Left lung (tissue), 10 donors: ENCODE measurements around the gene VPS52. TPM values are rescaled to one million over a fixed set of nuclear protein-coding genes. Genes with fewer than 3 reads are reported as not detected.

Source experiments
- ATAC-seq: fragments of 200-7000 bp; cut with Tn5 transposase; one replicate; pipeline ENCODE4 v1.9.1; 2020; ENCODE audit warnings: moderate library complexity
- DNase-seq, 4 donors: peaks; one replicate each; pipeline ENCODE4 v3.0.0-alpha.2; 2013 to 2020
- H3K27ac ChIP-seq, 2 donors: fragments of 200-600 bp; sonication (generic) in 1 of 2; one replicate each; pipeline versions ENCODE4 v1.5.0 to v1.8.0; 2020 to 2021
- H3K27me3 ChIP-seq, 2 donors: fragments of 200-600 bp; sonication (generic) in 1 of 2; one replicate each; pipeline versions ENCODE4 v1.5.0 to v1.8.0; 2020 to 2021
- H3K36me3 ChIP-seq, 2 donors: fragments of 200-600 bp; sonication (generic) in 1 of 2; one replicate each; pipeline versions ENCODE4 v1.5.0 to v1.8.0; 2020 to 2021
- H3K4me1 ChIP-seq, 2 donors: fragments of 200-600 bp; one replicate each; pipeline ENCODE4 v1.8.0; 2021
- H3K4me3 ChIP-seq, 2 donors: fragments of 200-600 bp; sonication (generic) in 1 of 2; one replicate each; pipeline versions ENCODE4 v1.5.0 to v1.8.0; 2020 to 2021; ENCODE audit warnings: mild to moderate bottlenecking in 1 of 2
- H3K9me3 ChIP-seq, 2 donors: fragments of 200-600 bp; sonication (generic) in 1 of 2; one replicate each; pipeline versions ENCODE4 v1.5.0 to v1.8.0; 2020 to 2021
- CTCF ChIP-seq, 2 donors: fragments of 200-600 bp; sonication (generic) in 1 of 2; IDR thresholded peaks; one replicate each; pipeline versions ENCODE4 v1.5.0 to v1.8.0; 2021; ENCODE audit warnings: antibody characterized with exemption in 2 of 2
- intact Hi-C, 2 donors: fragments of 100-400 bp; cut with DNase I; formaldehyde crosslinking; loops; one replicate each; pipeline versions ENCODE4 v1.11.2 to v1.14.2; 2022
- polyA plus RNA-seq, 6 donors: library from polyadenylated mRNA; unstranded; fragments of 120-200 nt; gene quantifications; one replicate each; pipeline ENCODE4 v1.2.1, GENCODE V29; 2013; ENCODE audit not compliant: insufficient read length in 6 of 6
- total RNA-seq, 2 donors: library from RNA; stranded (reverse); fragmentation: NEBNext Ultra II Directional; extraction: Animal tissue kit (Norgen Biotek cat#: 25700); gene quantifications; one replicate each; pipeline ENCODE4 v1.2.1, GENCODE V29; 2021
- donor health status: DM: no; HTN: yes; CAD: no.
- donor health status: DM: no; HTN: no; CAD: no.

The VPS52 gene
- total and polyA plus RNA-seq, 8 donors = 46.2 to 92.5 (median 84.7) TPM

- DNase-seq (no peak), ATAC-seq (no peak)
- no peak for TF ChIP-seq CTCF (IDR thresholded peaks at IDR 0.05)
- peaks cover 0 to 89% of the 10 kb centered on the region in 2 donors for H3K36me3 ChIP-seq
- H3K4me1 ChIP-seq = peaks cover 5 to 44% of the 10 kb centered on the region in 2 donors
- H3K27ac ChIP-seq = no peak overlapping the region
- no peaks in the 10 kb centered on the region for H3K27me3 ChIP-seq
- no peaks in the 10 kb centered on the region for H3K9me3 ChIP-seq
- intact Hi-C loops = no loop called here
- H3K4me3 ChIP-seq = no peak overlapping the region
These were observed 33.4 kb upstream of the VPS52 start for GRCh38 chr6:33305052-33305451.

DNA sequence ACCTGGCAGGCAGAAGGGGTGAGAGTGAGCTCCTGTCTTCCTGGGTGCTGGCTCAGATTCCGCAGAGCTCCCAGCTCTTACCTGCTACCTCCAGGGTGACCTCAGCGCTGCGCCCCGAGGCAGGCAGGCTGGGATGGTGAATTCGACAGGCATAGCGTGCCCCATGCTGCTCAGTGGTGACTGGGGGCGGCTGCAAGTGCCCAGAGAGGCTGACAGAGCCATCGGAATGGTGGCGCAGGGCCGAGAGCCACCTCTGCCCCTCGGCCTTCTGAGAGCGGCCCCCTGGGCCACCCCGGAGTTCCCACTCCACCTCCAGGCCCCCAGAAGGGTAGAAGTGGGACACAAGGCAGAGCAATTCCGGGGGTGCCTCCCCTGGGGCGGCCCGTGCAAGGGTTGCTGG, 32.5 kb upstream of the VPS52 start:
- Histone ChIP-seq H3K4me3 (no peak overlapping the region), H3K36me3 (peaks cover 0 to 82% of the 10 kb centered on the region in 2 donors), H3K27me3 (no peaks in the 10 kb centered on the region), H3K4me1 (peaks cover 5 to 44% of the 10 kb centered on the region in 2 donors), H3K9me3 (no peaks in the 10 kb centered on the region), H3K27ac (no peak overlapping the region)
- TF ChIP-seq CTCF (IDR thresholded peaks at IDR 0.05) = no peak
- DNase-seq (no peak), ATAC-seq (no peak)
- intact Hi-C loops = no loop called here

- no peak for ATAC-seq
- Histone ChIP-seq H3K4me1 (peaks cover 11 to 49% of the 10 kb centered on the region in 2 donors), H3K27ac (peak overlapping the region in 1 of 2 donors; percentile 23), H3K27me3 (no peaks in the 10 kb centered on the region), H3K9me3 (no peaks in the 10 kb centered on the region), H3K4me3 (no peak overlapping the region), H3K36me3 (peaks cover 0 to 62% of the 10 kb centered on the region in 2 donors)
- DNase-seq = no peak
- TF ChIP-seq CTCF (IDR thresholded peaks at IDR 0.05) = no peak
- intact Hi-C loops = no loop called here
These were observed 30.2 kb upstream of the VPS52 start for GRCh38 chr6:33301877-33302276.

DNA sequence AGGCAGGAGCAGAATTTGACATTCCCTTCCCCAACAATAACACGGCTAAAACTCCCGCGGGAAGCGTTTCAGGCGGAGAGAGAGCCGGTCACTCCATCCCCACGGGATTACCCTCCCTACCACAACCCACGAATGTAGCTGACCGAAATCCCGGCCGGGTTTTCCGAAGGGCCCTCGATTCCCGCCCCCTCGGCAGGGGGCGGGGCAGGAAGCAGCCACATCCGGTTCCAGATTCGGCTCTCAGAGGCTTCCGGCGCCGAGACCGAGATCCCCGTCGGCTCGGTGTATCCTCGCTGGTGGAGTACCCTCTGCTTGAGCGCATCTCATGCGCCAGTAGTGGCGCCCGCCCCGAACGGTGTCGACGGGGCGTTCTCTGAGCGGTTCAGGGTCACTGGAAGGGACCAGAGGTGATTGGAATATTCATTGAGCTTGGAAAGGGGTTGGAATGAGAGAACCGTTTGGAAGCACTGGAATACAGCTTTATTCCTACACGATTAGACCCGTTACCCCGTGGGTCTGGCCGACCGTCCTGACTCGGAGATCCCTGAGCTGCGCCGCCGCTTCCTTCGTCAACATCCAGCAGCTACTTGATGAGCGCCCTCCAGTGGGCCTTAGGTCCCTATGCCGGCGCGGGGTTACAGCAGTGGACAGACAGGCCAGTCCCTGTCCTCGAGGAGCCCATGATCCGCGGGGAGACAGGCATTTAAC, 27.7 kb upstream of the VPS52 start:
- intact Hi-C loops = no loop called here
- H3K4me3 ChIP-seq = peak overlapping the region; percentile 61 to 65
- H3K36me3 ChIP-seq = peaks cover 0 to 64% of the 10 kb centered on the region in 2 donors
- H3K27me3 ChIP-seq = no peaks in the 10 kb centered on the region
- ATAC-seq (peak; percentile 77), DNase-seq (peak; percentile 88 to 95 (median 92))
- H3K9me3 ChIP-seq = no peaks in the 10 kb centered on the region
- H3K4me1 ChIP-seq = peaks cover 12 to 47% of the 10 kb centered on the region in 2 donors
- TF ChIP-seq CTCF (IDR thresholded peaks at IDR 0.05) = peak; percentile 54 to 80
- H3K27ac ChIP-seq = peak overlapping the region; percentile 97

- no peaks in the 10 kb centered on the region for H3K27me3 ChIP-seq
- H3K4me1 ChIP-seq = peaks cover 12 to 47% of the 10 kb centered on the region in 2 donors
- intact Hi-C loops = no loop called here
- H3K27ac ChIP-seq = peak within 1 kb of the TSS; percentile 97
- DNase-seq = peak; percentile 74 to 97 (median 87)
- peak within 1 kb of the TSS; percentile 61 to 65 for H3K4me3 ChIP-seq
- H3K9me3 ChIP-seq = no peaks in the 10 kb centered on the region
- peak; percentile 79 for ATAC-seq
- peaks cover 0 to 64% of the 10 kb centered on the region in 2 donors for H3K36me3 ChIP-seq
- TF ChIP-seq CTCF (IDR thresholded peaks at IDR 0.05) = no peak
These were observed 27.1 kb upstream of the VPS52 start, which contains the start of gene RGL2 for GRCh38 chr6:33298773-33299236. RGL2 (minus strand) TSS chr6:33298942; CDS start chr6:33298610, 332 bp downstream.
